Left colon (tissue), 2 donors: ENCODE measurements around the gene PLEKHG2. TPM values are rescaled to one million over a fixed set of nuclear protein-coding genes. Genes with fewer than 3 reads are reported as not detected.
A peak's percentile ranks its signal among the peaks of the same experiment; 100 is the strongest.

Experiments
- ATAC-seq: fragments of 200-7000 bp; cut with Tn5 transposase; one replicate; pipeline ENCODE4 v1.9.1; 2020; ENCODE audit warnings: mild to moderate bottlenecking, moderate library complexity
- DNase-seq, 2 donors: peaks; one replicate each; pipeline ENCODE4 v3.0.0-alpha.2; 2020
- intact Hi-C, 2 donors: fragments of 100-400 bp; cut with DNase I in 1 of 2; cut with micrococcal nuclease in 1 of 2; formaldehyde crosslinking; loops; one replicate each; pipeline versions ENCODE4 v1.11.2 to v1.14.0; 2022; cut with DNase I, micrococcal nuclease
- total RNA-seq, 2 donors: library from RNA; stranded (reverse); fragmentation: NEBNext Ultra II Directional; extraction: Animal tissue kit (Norgen Biotek cat#: 25700); gene quantifications; one replicate each; pipeline ENCODE4 v1.2.1, GENCODE V29; 2021
- donor health status: DM: no; HTN: no; CAD: no.
- donor health status: DM: yes; HTN: yes; CAD: no.

Gene PLEKHG2
- total RNA-seq, 2 donors from 2014 or later, result 6.2 to 9.3 TPM

DNA sequence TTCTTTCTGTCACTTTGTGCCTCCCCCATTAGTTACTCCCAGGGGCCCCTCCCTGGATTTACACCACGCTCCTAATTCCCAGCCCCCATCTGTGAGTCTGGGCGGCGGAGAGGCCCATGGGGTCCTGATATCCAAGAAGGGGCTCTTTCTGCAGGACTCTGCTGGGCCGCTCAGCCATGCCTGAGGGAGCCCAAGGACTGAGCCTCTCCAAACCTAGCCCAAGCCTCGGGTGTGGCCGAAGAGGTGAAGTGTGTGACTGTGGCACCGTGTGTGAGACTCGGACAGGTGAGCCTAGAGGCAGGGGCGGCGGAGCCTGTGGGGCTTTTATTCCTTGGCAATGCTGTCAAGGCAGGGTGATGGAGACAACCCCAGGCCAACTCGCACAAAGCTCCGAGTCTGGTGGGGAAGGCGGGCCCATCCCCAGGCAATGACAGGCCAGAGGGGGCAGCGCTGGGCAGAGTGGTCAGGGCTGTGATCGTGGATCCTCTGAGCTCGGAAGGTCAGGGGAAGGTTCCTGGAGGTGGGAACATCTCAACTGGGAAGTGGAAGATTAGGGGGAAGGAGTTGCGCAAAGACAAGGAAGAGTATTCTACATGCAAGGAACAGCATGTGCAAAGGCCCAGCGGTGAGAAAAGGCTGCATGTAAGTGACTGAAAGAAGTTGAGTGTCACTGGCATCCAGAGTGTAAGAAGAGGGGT, 1.6 kb downstream of the PLEKHG2 start:
- DNase-seq, result no peak
- intact Hi-C loops, result no loop called here
- no peak for ATAC-seq

- intact Hi-C loops, result no loop called here
- ATAC-seq (no peak), DNase-seq (peak in 1 of 2 donors; percentile 28)
These were observed 2.9 kb downstream of the PLEKHG2 start for GRCh38 chr19:39415111-39416046.

DNA sequence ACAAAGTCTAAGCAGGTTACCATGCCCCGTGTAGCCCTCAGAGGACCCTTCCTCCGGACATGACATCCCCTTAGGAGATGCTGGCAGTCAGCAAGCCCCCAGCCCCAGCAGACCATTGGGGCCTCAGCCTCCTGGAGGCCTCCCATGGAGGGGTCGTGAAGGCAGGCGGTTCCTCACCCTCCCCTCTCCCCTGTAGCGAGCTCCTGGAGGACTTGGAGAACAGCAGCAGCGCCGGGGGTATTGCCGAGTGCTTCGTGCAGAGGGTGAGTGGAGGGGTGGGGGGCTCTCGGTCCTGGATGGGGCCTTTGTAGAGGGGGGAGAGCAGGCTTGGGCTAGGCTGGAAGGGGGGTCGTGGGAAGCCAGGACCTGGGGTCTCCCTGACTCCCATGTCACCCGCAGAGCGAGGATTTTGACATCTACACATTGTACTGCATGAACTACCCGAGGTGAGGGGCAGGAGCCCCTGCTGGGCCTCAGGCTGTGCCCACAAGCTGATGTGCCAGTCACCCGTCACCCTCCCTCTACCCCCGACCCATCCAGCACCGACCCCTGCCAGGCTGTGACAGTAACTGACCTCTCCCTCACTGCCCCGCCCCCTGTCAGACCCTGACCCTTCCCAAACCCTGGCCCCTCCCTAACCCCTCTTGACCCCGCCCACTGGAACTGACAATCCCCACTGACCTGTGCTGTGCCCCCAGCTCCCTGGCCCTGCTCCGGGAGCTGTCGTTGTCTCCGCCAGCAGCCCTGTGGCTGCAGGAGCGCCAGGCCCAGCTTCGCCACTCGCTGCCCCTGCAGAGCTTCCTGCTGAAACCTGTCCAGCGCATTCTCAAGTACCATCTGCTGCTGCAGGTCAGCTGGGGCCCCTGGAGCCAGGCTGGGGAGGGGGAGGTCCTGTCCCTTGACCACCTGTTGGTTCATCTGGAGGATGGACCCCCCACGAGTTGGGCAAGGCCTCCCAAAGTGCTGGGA, 4.0 kb downstream of the PLEKHG2 start:
- intact Hi-C loops, result no loop called here
- no peak for ATAC-seq

DNA sequence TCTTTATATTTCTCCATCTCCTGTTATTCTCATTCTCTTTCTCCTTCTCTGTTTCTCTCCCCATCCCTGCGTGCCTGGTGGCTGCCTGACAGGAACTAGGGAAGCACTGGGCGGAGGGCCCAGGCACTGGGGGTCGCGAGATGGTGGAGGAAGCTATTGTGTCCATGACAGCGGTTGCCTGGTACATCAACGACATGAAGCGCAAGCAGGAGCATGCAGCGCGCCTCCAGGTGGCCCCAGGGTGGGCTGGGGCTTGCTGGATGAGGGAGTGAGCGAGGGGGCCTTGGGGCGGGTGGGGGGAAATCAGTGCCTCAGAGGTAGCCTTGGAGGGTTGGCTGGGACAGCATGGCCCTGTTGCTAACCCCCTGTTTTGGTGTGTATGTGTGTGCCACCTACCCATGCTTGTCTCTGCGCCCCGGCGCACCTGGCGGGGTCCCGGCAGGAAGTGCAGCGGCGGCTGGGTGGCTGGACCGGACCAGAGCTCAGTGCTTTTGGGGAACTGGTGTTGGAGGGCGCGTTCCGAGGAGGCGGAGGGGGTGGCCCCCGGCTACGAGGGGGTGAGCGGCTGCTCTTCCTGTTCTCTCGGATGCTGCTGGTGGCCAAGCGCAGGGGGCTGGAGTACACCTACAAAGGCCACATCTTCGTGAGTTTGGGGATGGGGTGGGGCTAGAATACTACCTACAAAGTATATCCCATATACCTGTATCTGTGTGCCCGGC, 5.2 kb downstream of the PLEKHG2 start:
- intact Hi-C loops, result no loop called here
- no peak for ATAC-seq

More for the DNA sequence above, 4.0 kb downstream of the PLEKHG2 start:
- DNase-seq, result no peak

DNA sequence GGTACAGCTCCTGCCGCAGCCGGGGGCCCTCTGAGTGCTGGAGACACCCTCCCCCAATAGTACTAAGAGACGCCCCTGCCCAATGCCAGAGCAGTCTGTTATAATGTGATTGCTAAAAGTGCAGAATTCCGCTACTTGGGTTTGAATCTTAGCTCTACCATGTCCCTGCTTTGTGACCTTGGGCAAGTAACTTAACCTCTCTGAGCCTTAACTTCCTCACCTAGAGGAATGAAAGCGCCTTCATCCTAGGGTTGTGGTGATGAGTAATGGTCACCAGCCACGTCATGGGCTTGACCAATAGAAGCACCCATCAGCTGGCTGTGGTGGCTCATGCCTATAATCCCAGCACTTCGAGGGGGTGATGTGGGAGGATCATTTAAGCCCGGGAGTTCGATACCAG, 6.5 kb downstream of the PLEKHG2 start:
- ATAC-seq (no peak), DNase-seq (no peak)
- intact Hi-C loops, result no loop called here

More for the DNA sequence above, 5.2 kb downstream of the PLEKHG2 start:
- DNase-seq, result no peak

DNA sequence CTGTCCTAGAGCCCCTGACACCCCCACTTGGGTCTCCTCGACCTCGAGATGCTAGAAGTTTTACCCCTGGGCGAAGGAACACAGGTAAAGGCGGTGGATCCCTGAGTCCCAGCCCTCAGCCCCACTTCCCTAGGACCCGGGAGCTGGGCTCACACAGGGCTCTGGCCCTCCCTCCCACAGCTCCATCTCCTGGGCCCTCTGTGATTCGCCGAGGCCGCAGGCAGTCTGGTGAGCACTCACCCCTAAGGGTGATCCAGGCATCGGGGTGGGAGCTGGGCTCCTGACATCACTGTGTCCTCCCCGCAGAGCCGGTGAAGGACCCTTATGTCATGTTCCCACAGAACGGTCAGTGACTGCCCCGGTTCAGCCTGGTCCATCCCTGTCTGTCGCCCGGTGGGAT, 8.3 kb downstream of the PLEKHG2 start:
- intact Hi-C loops, result no loop called here
- DNase-seq (no peak), ATAC-seq (no peak)

- no peak for DNase-seq
- intact Hi-C loops, result no loop called here
- ATAC-seq, result no peak
These were observed 9.6 kb downstream of the PLEKHG2 start for GRCh38 chr19:39422020-39422419.

- no peak for ATAC-seq
- intact Hi-C loops, result no loop called here
- no peak for DNase-seq
These were observed 11.0 kb downstream of the PLEKHG2 start for GRCh38 chr19:39423258-39424086.

- intact Hi-C loops, result no loop called here
- DNase-seq (no peak), ATAC-seq (no peak)
These were observed 12.5 kb downstream of the PLEKHG2 start for GRCh38 chr19:39424934-39425333.

GRCh38 chr19:39425744-39426143, 13.3 kb downstream of the PLEKHG2 start:
- intact Hi-C loops, result no loop called here
- no peak for DNase-seq
- ATAC-seq, result no peak

- intact Hi-C loops, result no loop called here
- no peak for DNase-seq
- no peak for ATAC-seq
These were observed 13.7 kb downstream of the PLEKHG2 start for GRCh38 chr19:39426170-39426569.

- DNase-seq, result no peak
- intact Hi-C loops, result no loop called here
- no peak for ATAC-seq
These were observed 15.2 kb downstream of the PLEKHG2 start for GRCh38 chr19:39427707-39428106.

GRCh38 chr19:39428283-39429112, 16.0 kb downstream of the PLEKHG2 start:
- intact Hi-C loops, result no loop called here
- DNase-seq (no peak), ATAC-seq (no peak)

DNA sequence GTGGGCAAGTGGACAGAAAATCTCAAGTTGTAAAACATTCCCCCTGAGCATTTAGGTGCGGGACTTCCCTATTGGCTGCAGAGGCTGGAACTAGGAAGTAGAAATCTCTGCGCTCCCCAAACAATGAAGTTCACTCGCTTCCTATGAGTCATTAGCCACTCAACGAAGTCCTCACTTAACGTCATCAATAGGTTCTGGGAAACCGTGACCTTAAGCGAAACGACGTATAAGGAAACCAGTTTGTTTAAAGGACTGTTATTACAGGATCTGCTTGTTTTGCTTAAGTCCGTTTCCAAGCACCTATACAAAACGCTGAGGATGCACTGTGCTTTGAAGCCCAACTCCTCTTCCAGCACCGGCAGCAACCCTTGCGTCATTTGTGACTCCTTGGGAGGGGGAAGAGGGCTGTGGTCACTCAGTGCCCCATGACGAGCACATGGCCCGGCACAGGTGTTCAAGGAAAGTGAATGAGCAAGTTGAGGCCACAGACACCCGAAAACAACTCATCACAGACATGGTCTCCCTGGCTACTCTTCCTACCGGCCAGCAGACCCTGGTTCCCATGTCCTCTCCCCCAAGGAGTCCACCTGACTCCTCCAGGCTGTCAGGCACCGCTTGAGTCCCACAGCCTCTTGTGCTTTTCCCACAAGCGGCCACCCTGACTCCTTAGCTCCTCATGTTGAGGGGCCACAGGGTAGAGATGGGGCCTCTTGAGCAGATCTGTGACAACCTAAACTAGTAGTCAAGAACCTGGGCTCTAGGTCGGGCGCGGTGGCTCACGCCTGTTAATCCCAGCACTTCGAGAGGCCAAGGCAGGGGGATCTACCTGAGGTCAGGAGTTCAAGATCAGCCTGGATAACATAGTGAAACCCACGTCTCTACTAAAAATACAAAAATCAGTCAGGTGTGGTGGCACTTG, 18.5 kb downstream of the PLEKHG2 start:
- intact Hi-C loops, result no loop called here
- ATAC-seq (peak; percentile 63), DNase-seq (no peak)

GRCh38 chr19:39432677-39433025, 20.2 kb downstream of the PLEKHG2 start:
- ATAC-seq, result no peak
- DNase-seq, result no peak
- intact Hi-C loops, result no loop called here
